ENCODE measurements around the gene TPX2.

Gene TPX2

DNA sequence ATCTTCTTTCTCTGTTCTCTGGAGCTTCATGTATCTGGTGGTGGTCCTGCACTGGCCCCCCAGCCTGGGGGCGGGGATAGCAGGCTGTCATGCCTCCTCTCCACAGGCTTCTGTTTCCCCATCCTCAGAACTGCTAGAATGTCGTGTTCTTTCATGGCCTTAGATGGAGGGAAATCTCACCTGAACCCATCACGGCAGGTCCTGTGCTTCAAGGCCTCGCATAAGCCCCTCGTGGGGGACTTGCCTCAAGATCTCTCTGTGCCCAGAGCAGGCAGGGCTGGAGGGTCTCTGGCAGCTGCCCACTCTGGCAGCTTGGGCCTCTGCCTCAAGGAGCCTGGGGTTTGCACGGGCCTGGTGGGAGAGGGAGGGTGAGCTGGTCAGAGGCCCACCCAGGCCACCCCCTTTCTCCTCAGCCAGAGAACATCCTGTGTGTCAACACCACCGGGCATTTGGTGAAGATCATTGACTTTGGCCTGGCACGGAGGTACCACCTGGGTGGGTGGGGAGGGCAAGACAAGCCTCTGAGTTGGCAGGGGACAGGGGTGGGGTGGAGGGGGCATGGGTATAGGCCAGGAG lies 91.4 kb downstream of the TPX2 start:
- FAIRE-seq = no peak
- no peak for DNase-seq (ENCODE audit: insufficient read length, low spot score)

DNA sequence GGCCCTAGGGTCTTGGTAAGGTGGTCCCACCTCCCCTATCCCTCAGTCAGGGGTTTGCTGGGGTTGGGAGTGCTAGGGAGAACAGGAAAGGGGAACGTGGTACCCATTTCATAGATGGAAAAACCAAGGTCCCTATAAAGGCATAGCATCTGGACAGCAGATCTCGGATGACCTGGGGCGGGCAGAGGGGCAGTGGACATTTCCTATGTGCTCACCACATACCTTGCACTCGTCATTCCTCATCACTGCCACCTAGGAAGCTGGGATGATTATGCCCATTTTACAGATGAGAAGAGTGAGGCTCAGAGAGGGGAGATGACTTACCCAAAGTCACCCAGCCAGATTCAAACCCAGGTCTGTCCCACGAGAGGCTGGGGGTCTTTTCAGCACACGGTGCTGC lies 92.1 kb downstream of the TPX2 start:
- DNase-seq (ENCODE audit: insufficient read length, low spot score) = no peak
- no peak for FAIRE-seq

DNA sequence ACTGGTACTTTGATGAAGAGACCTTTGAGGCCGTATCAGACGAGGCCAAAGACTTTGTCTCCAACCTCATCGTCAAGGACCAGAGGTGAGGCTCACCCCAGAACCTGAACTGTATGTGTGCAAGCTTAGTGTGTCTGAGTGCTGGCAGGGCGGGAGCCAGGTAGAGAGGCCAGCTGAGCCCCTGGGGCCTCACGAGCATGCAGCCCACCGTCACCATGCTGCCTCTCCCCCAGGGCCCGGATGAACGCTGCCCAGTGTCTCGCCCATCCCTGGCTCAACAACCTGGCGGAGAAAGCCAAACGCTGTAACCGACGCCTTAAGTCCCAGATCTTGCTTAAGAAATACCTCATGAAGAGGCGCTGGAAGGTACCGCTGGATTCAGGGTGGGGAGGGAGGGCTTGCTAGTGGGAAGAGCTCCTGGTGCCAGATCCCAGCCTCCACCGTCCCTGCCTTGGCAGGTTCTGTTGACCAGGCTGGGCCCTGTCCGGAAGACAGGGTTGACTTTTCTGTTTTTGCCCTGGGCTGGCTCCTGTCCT lies 92.7 kb downstream of the TPX2 start:
- FAIRE-seq (no peak), DNase-seq (ENCODE audit: insufficient read length, low spot score) (no peak)

DNA sequence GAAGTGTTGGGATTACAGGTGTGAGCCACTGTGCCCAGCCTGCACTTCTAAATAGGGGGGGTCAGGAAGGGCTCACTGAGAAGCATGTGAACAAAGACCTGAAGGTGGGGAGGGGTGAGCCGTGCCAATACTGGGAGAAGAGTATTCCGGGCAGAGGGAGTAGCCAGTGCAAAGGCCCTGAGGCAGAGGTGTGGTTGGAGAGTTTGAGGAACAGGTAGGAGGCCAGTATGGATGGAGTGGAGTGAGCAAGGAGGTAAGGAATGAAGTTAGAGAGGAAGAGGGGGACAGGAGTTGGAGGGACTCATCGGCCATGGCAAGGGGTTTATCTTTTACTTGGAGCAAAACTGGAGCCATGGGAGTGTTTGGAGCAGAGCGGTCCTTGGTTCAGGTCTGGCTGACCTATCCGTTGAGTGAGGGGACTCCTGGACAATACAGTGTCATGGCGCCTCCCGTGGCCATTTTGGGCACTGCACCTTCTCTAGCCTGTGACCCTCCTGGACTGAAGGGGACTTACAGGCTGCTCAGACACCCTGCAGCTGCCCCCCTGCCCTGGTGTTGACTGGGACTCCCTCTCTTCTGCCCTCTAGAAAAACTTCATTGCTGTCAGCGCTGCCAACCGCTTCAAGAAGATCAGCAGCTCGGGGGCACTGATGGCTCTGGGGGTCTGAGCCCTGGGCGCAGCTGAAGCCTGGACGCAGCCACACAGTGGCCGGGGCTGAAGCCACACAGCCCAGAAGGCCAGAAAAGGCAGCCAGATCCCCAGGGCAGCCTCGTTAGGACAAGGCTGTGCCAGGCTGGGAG lies 94.2 kb downstream of the TPX2 start:
- FAIRE-seq = no peak
- peak; percentile 73 for DNase-seq (ENCODE audit: insufficient read length, low spot score)

DNA sequence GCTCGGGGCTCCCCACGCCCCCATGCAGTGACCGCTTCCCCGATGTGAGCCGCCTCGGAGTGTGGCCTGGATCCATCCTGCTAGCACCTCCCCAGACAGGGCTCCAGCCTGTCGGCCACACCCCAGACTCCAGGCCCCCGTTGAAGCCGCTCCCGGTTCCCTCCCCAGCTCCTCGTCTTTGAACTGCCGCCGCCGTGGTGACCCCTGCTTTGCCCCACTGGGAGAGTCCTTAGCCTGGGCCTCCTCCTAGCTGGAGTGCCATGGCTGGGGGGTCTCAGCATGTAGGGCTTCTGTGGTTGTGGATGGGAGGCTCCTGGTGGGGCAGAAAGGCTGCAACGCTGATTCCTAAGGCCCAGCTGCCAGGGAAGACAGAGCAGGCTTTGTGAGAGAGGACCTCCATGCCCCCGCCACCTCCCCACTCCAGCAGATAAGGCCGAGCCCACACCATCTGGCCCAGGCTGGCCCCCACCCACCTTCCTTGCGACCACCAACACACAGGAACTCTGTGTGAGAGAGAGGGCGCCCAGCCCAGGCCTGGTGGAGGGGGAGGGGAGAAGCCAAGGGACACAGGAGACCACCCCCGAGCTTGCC lies 94.9 kb downstream of the TPX2 start:
- FAIRE-seq (no peak), DNase-seq (ENCODE audit: insufficient read length, low spot score) (no peak)

DNA sequence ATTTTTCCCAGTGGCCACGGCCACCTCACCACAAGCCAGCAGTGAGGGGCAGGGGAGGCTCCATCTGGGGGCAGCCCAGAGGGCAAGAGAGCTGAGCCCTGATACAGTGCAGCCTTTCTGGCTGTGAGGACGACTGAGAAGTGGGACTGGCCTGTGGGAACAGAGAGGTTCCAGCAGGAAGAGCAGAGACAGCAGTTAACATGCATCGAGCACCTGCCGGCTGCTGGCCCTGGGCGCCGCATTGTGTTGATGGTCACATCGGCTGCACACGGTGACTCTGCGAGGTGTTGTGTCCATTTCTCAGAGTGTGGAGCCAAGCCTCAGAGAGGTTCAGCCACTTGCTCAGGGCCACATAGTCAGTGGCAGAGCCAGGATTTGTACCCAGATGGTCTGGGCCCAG lies 96.5 kb downstream of the TPX2 start:
- FAIRE-seq (no peak), DNase-seq (ENCODE audit: insufficient read length, low spot score) (no peak)

DNA sequence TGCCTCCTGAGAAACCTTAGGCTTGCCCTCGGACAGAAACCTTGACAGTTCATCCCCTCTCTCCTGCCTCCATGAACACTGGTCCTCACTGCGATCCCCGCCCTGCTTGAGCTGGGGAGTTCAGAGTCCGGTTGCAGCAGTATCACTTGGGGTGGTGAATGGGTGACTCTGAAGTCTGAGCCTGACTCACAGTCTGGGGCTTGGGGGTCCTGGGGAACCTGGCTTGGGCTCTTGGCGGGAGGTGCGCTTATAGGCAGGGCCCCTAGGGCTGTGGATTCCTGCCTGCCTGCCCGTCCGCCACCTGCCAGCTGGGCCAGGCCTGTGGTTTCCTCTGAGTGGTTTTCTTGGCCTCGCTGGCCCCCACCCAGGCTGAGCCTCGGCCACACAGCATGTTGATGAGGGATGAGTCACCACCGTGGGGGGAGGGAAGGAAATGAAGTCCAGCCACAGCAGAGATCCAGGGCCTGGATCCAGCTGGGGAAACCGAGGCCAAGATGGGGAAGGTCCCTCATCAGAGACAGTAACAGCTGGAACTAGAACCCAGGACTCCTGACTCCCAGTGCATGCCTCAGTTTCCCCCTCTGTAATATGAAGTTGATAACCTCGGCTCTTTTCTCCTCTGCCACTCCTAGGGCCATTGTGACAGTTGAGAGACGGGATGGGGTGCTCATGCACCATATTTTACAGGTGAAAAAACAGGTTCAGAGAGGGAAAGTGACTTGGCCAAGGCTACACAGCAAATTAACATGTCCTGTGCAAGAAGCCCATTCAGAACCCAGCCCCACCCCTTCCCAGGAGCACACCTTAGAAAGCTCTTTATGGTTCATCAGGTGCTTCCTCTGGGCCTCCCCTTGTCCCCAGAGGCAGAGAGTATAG lies 97.1 kb downstream of the TPX2 start:
- DNase-seq (ENCODE audit: insufficient read length, low spot score) (peak; percentile 96), FAIRE-seq (peak; percentile 97)

DNA sequence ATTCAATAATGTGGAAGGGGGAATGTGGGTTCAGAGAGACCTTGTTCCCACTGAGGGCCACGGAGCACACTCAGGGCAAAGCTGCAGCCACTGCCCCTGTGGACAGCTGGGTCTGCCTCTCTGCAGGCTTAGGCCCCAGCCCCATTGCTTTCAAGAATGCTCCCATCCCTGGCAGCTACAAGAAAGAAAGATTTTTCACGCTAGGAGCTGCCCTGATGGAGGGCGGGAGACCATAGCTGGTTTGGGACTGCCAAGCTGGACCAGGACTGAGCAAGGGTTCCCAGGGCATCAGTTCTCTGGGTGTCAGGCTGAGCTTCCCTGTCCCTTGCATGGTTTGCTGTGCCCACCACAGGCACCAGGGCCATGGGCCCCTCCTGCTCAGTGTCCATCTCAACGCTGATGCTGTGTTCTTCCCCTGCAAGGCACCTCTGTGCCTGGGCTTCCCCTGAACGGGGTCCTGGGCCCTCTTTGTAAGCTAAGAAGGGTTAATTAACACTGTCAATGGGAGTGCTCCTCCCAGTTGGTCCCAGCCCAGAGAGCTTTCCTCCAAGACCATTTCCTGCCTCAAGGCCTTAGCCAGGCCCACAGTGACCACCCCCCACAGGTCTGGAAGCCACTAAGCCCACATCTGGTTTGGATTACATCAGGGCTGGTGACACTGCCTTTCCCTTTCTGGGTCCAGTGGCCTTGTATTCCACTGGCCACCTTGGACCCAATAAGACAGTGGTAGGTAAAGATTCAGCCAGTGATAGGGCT lies 97.9 kb downstream of the TPX2 start:
- DNase-seq (ENCODE audit: insufficient read length, low spot score) (no peak), FAIRE-seq (peak; percentile 9)

DNA sequence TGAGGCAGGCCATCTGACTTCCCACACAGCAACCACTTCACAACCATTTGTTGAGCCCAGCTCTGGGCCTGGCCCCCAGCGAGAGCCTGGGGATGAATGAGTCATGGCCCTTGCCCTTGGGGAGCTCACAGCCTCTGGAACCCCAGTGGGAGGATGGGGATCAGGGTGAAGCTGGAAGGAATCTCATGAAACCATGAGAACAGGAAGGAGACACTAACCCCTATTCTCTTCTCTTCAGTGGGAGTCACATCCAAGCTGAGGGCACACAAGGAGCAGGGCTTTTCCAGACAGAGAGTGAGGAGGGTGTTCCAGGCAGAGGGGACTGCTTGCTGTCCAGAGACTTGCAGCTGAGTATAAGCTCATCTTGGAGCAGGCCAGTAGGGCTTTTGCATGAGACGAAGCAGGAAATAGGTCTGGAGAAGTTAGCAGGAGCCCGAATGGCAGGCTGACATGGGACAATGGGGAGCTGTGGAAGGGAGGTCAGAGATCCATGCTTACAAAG lies 98.9 kb downstream of the TPX2 start:
- DNase-seq (ENCODE audit: insufficient read length, low spot score) = no peak
- peak; percentile 16 for FAIRE-seq

DNA sequence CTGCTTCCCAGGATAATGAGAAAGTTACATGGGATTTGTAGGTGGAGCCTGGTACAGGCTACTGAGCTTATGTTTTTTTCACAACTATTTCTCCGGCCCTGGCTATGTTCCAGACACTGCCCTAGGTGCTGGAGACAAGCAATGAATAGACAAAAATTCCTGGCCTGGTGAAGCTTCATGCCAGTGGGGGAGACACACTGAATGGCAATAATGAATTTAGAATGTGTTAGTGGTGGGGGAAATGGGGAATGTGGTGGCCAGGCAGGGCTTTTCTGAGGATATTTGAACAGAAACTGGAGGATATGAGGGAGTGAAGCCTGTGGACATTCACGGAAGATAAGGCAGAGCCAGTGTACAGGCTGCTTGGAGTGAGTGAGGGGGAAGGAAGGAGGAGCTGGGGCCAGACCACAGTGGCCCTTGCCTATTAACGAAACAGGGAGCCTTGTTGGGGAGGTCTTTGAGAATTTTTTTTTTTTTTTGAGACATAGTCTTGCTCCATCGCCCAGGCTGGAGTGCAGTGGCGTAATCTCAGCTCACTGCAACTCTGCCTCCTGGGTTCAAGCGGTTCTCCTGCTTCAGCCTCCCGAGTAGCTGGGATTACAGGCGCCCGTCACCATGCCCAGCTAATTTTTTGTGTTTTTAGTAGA lies 99.7 kb downstream of the TPX2 start:
- DNase-seq (ENCODE audit: insufficient read length, low spot score) (no peak), FAIRE-seq (peak; percentile 59)

DNA sequence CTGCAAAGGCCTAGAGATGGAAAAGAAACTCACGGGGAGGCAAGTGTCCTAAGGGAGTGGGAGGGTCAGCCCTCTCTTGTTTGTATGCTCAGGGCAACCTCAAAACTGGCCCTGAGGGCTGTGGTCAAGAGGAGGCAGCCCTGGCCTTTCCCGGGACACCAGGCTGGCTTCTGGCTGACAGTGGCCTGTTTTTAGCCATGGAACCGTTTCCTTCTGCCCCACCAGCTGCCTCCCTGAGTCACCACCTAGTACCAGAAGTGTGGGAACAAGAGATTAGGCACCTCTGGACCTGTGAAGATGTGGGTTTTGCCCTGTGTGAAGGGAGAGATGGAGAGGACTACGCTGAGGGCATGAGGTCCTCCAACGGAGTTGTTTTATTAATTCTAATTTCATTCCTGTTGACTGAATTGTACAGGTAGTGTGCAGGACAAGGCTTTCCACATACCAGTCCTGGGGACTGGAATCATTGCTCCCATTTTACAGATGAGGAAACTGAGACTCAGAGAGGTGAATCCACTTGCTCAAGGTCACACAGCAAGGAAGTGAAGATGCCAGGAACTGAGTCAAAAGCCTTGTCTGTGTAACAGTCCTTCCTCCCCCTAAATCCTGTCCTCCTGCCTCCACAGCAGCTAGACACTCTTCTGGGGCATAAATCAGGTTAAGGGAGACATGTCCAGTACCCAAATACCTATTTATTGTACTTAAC lies 100.8 kb downstream of the TPX2 start:
- DNase-seq (ENCODE audit: insufficient read length, low spot score) (no peak), FAIRE-seq (no peak)

DNA sequence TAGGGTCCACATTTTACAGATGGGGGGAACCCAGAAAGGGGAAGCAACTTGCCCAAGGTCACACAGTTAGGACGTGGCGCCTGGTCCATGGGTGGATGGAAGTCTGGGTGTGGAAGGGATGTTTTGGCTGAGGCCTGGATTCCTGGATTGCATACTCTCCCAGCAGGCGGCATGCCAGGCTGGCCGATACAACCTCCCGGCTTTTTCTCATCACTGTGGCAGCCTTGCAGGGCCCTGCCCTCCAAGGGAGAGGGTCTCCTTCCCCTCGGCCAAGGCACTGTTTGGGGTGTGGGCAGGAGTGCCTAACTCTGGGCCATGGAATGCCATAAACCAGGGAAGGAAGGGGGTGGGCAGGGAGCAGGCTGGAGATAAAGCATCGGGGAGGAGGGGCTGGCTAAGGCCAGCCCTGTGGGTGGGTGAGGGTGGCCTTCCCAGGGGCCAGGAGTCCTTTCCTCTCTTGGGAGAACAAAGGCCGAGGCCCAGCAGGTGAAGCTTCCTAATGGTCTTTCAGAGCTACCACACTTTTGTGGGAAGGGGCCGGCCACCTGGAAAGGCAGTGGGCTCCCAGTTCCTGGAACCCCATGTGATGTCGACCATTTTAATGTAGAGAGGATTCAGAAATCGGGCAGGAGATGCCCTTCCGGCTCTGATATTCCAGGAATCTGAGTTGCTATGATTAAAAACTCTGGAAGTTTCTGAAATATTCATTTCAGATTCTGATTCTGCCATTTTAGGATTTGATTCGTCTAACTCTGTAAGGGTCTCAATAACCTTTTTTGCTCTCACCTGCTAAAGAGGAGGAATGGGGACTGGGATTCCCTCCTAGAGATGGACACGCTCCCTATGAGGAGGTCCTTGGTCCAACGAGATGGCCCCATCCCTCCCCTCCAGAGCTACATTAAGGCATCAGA lies 102.1 kb downstream of the TPX2 start:
- FAIRE-seq (no peak), DNase-seq (ENCODE audit: insufficient read length, low spot score) (no peak)

DNA sequence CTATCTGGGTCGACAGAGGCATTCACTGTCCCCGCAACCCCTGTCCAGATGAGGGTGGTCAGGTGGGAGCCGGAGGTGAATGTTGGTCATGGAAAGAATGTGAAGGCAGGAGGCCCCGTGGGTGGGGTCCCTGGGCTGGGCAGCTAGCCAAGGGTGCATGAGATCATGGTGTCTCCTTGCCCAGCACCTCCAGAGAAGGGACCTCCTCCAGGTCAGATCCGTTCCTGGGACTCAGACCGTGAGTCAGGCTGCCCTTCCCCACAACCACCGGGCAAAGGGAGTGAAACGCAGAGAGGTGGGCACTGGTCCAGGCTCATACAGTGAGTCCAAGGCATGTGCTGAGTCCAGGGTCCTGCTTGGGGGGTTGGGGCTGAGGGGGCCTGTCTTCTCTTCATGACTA lies 102.8 kb downstream of the TPX2 start:
- FAIRE-seq = peak; percentile 66

DNA sequence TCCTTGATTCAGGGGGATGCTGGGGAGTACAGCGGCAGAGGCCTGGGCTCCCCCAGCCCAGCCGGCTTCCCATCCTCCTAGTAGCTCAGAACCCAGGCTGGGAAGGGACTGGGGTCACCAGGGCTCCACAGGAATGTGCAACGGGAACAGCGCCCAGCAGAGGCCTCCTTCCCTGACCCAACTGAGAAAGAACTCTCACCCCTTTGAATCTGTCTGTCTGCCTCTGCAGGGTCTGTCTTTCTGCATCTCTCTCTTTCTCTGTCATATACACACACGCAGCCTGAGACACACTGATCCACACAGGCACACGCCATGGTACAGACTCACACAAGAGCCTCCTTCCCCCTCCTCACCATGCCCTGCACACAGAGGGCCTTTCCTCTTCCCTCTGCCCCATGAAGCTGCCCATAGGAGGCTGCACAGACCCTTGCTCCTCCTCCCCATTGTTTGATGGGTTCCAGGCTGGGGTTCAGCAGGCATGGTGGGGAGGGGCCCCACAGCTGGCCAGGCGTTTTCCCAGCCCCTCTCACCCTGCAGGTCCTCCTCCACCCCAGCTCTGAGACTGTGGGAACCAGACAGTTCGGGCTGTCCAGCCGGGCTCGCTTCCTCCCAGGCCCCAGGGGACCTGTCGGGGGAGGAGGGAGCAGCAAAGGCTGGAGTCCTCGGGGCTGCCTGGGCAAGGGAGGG lies 103.5 kb downstream of the TPX2 start:
- peak; percentile 50 for DNase-seq (ENCODE audit: insufficient read length, low spot score)

More for the DNA sequence above, 102.8 kb downstream of the TPX2 start:
- peak; percentile 82 for DNase-seq (ENCODE audit: insufficient read length, low spot score)

DNA sequence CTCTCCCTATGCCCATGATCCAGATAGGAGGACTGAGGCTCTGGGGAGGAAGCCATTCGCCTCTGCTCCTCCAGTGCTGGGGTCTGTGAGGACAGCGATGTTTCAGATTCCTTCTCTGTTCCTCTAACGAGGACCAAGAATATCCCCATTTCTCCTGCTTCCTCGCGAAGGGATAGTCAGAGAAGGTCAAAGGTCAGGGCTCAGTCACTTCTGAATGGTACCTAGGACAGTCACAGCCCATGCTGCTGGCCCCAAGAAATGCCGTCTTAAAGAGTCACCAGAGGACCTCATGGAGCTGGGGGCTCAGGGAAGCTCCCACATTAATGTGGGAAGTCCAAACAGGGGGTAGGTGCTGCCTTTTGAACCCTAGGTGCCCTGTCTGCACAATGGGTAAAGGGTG lies 104.2 kb downstream of the TPX2 start:
- FAIRE-seq = no peak
- no peak for DNase-seq (ENCODE audit: insufficient read length, low spot score)

More for the DNA sequence above, 103.5 kb downstream of the TPX2 start:
- FAIRE-seq = no peak

DNA sequence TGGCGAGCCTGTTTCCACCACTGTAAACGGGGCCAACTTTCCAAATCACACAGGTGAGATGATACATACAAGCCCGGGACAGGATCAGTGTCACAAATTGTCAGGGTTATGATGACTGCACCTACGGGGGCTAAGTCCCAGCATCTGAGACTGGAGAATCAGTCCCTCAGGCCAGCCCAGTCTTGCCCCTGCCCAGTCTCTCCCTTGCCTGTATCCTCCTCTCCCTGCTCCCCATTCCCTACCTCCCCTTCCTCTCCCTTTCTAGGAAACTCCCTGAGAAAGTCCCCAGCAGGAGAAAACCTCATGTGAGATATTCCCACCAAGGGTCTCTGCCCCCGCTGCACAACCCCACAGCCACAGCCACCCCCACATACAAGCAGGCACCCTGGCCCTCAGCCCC lies 104.8 kb downstream of the TPX2 start:
- FAIRE-seq = no peak
- no peak for DNase-seq (ENCODE audit: insufficient read length, low spot score)

DNA sequence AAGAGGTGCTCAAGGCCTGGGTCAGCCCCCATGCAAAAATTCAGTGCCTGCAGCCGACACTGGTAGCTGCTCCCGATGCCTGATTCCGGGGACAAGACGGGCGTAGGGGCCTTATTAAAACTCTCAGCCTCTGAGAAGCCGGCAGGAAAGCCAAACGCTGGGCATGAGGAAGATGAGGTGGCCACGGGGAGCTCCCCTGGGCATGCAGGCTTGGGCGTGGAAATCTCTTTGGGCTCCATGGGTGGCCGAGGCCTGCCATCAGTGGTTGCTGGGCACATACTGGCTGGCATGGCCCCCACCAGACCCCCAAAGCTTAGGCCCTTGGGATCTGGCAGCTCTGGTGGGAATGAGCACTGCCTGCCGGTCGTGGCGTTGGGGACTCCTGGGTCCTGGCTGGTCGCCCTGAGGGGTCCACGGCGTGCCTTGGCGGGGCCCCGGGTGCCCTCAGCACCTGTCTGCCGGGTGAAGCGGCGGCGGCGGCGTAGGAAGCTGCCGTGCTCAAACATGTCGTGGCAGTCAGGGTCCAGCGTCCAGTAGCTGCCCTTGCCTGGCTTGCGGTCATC lies 105.7 kb downstream of the TPX2 start:
- no peak for DNase-seq (ENCODE audit: insufficient read length, low spot score)
- no peak for FAIRE-seq

Measured in HTR-8/SVneo (cell line).